ENCODE measurements around the gene STEEP1.

DNA sequence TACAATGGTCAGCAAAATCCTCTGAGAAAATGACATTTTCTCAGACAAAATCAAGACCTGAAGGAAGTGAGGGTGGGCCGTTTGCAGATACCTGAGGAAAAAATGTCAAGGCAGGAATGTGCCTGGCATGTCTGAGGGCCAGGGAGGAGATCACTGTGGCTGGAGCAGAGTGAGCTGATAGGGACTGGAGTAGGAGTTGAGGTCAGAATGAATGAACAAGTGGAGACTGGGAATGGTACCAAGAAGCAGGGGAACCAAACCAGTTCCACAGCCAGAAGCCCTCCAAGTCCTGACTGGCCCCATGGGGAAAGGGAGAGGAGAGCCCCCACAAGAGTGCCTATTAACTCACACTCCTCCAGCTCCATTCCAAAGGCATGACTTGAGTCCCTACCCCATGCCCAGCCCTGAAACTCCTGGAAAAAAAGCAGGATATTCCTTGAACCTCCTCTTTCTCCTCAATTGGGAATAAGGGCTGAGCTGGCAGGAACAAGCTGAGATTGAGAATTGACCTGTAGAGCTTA lies 41.5 kb downstream of the STEEP1 start:
- TF ChIP-seq POLR2A (IDR thresholded peaks at IDR 0.05): no peak
- TF ChIP-seq, protein P1, sequence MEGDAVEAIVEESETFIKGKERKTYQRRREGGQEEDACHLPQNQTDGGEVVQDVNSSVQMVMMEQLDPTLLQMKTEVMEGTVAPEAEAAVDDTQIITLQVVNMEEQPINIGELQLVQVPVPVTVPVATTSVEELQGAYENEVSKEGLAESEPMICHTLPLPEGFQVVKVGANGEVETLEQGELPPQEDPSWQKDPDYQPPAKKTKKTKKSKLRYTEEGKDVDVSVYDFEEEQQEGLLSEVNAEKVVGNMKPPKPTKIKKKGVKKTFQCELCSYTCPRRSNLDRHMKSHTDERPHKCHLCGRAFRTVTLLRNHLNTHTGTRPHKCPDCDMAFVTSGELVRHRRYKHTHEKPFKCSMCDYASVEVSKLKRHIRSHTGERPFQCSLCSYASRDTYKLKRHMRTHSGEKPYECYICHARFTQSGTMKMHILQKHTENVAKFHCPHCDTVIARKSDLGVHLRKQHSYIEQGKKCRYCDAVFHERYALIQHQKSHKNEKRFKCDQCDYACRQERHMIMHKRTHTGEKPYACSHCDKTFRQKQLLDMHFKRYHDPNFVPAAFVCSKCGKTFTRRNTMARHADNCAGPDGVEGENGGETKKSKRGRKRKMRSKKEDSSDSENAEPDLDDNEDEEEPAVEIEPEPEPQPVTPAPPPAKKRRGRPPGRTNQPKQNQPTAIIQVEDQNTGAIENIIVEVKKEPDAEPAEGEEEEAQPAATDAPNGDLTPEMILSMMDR (IDR thresholded peaks at IDR 0.05): no peak
- TF ChIP-seq POLR2AphosphoS5 (IDR thresholded peaks at IDR 0.05; ENCODE audit: insufficient read depth in 1 of 2, low read depth in 1 of 2): no peak
